K562 (cell line): ENCODE data around the gene ANKRD65. TPM values are rescaled to one million over a fixed set of nuclear protein-coding genes. Genes with fewer than 3 reads are reported as not detected.

Source experiments
- ATAC-seq: fragments of 200-7000 bp; cut with Tn5 transposase; 3 replicates; pipeline ENCODE4 v1.9.1; 2020; ENCODE audit warnings: moderate library complexity
- BruUV-seq: library from RNA; stranded (reverse); fragments of 400-500 nt; replicated peaks from 2 replicates; lab custom pipeline; 2021; lab: Mats Ljungman, UMichigan
- CTCF ChIA-PET: fragments of 300-600 bp; formaldehyde crosslinking; extraction: SDS; loops from one replicate; lab custom pipeline; 2021; ENCODE audit warnings: low intra/inter-chr PET ratio; lab: Yijun Ruan, JAX
- POLR2A ChIA-PET: fragments of 300-600, 350-650 bp; sonication (Branson Sonifier 250); formaldehyde crosslinking; extraction: SDS; loops from one replicate; lab custom pipeline; 2021; ENCODE audit warnings: antibody characterized with exemption, inconsistent platforms; lab: Yijun Ruan, JAX
- DNase-seq, 4 experiments: peaks; one replicate each; pipeline versions ENCODE4 v3.0.0 to v3.0.0-alpha.2; 2011 to 2018; ENCODE audit warnings: low spot score in 3 of 4, mixed read lengths in 3 of 4; ENCODE audit errors: extremely low read depth in 1 of 4
- FAIRE-seq: peaks from 2 replicates; lab custom pipeline; 2011; peaks lifted over from hg19 to GRCh38; lab: Jason Lieb, UNC
- H2AFZ ChIP-seq: 2 replicates; pipeline ENCODE4 v1.6.0; 2011; ENCODE audit warnings: low read depth, low read length, control low read depth, inconsistent platforms
- H3K27ac ChIP-seq: fragments of 200-600 bp; 3 replicates; pipeline ENCODE4 v1.8.0; 2011; ENCODE audit warnings: low read depth, mild to moderate bottlenecking, control low read depth, inconsistent platforms, low read length, moderate library complexity, mixed read lengths; ENCODE audit errors: extremely low read depth
- H3K27me3 ChIP-seq, 2 experiments: fragments of 300-600 bp in 1 of 2; 2 replicates in 1 of 2; 3 replicates in 1 of 2; pipeline versions ENCODE4 v1.6.0 to v1.8.0; 2011; ENCODE audit warnings: inconsistent platforms in 2 of 2, low read length in 2 of 2, mild to moderate bottlenecking in 1 of 2, mixed read lengths in 1 of 2, moderate library complexity in 1 of 2; ENCODE audit not compliant: control insufficient read depth in 2 of 2, insufficient read depth in 2 of 2
- H3K36me3 ChIP-seq: fragments of 300-600 bp; 3 replicates; pipeline ENCODE4 v1.8.0; 2011; ENCODE audit warnings: mild to moderate bottlenecking, low read length, inconsistent platforms; ENCODE audit not compliant: control insufficient read depth, insufficient read depth
- H3K4me1 ChIP-seq, 2 experiments: fragments of 200-600 bp in 1 of 2; replicated peaks in 1 of 2; 2 replicates in 1 of 2; 3 replicates in 1 of 2; pipeline versions ENCODE4 v1.5.1 to v1.8.0; 2011; ENCODE audit warnings: inconsistent platforms in 2 of 2, low read length in 2 of 2, mild to moderate bottlenecking in 1 of 2, mixed read lengths in 1 of 2, moderate library complexity in 1 of 2; ENCODE audit not compliant: control insufficient read depth in 2 of 2, insufficient read depth in 2 of 2
- H3K4me2 ChIP-seq: 2 replicates; pipeline ENCODE4 v1.6.1; 2011; ENCODE audit warnings: low read length, control low read depth, inconsistent platforms, mixed read lengths; ENCODE audit not compliant: insufficient read depth
- H3K4me3 ChIP-seq: fragments of 200-600 bp; sonication (generic), shearing (Covaris generic); 2 replicates; pipeline ENCODE4 v1.5.1; 2016; ENCODE audit warnings: control low read depth, inconsistent platforms
- H3K79me2 ChIP-seq: fragments of 200-600 bp; 3 replicates; pipeline ENCODE4 v1.8.0; 2011; ENCODE audit warnings: low read length, inconsistent platforms; ENCODE audit not compliant: control insufficient read depth, insufficient read depth
- H3K9ac ChIP-seq, 2 experiments: 2 replicates each; pipeline versions ENCODE4 v1.6.0 to v1.6.1; 2011; ENCODE audit warnings: low read depth in 2 of 2, low read length in 2 of 2, control low read depth in 1 of 2, inconsistent platforms in 1 of 2, mild to moderate bottlenecking in 1 of 2, mixed read lengths in 1 of 2; ENCODE audit not compliant: insufficient read depth in 1 of 2
- H3K9me1 ChIP-seq: one replicate; pipeline ENCODE4 v1.6.0; 2011; ENCODE audit warnings: inconsistent platforms, mild to moderate bottlenecking, low read length, moderate library complexity; ENCODE audit not compliant: control insufficient read depth, insufficient read depth
- H3K9me3 ChIP-seq: replicated peaks from 2 replicates; pipeline ENCODE4 v1.5.1; 2011; ENCODE audit warnings: low read depth, low read length, inconsistent platforms; ENCODE audit not compliant: control insufficient read depth, insufficient read depth
- H4K20me1 ChIP-seq: replicated peaks from 2 replicates; pipeline ENCODE4 v1.6.1; 2011; ENCODE audit warnings: low read length, inconsistent platforms, mixed read lengths; ENCODE audit not compliant: control insufficient read depth, insufficient read depth
- EGR1 ChIP-seq: fragments of 450-650 bp; conservative IDR thresholded peaks from 2 replicates; pipeline ENCODE4 v1.6.1; 2017; ENCODE audit warnings: mild to moderate bottlenecking
- HMGN3 ChIP-seq: IDR thresholded peaks from 2 replicates; pipeline ENCODE4 v1.6.1; 2011; ENCODE audit warnings: borderline replicate concordance, low read depth, mild to moderate bottlenecking, mixed read lengths, low read length; ENCODE audit not compliant: insufficient read length; ENCODE audit errors: extremely low read depth
- KDM1A ChIP-seq, 2 experiments: fragments of 450-650 bp; IDR thresholded peaks; 2 replicates each; pipeline ENCODE4 v1.6.1; 2016; ENCODE audit warnings: mild to moderate bottlenecking in 2 of 2
- NFE2L1 ChIP-seq: fragments of 450-650 bp; IDR thresholded peaks from 2 replicates; pipeline ENCODE4 v1.6.1; 2016; ENCODE audit warnings: missing genetic modification characterization, low read depth, mild to moderate bottlenecking, missing compliant biosample characterization, moderate library complexity, borderline replicate concordance
- PCBP1 ChIP-seq: fragments of 200-400 bp; formaldehyde crosslinking; IDR thresholded peaks from 2 replicates; pipeline ENCODE4 v1.6.1; 2018; ENCODE audit warnings: mild to moderate bottlenecking, low read depth, low read length; ENCODE audit not compliant: poor library complexity, severe bottlenecking
- WGBS: fragments of 100-300 bp; shearing (Covaris generic); methylation state at CpG from one replicate; pipeline ENCODE4 v1.1.6; 2016; ENCODE audit warnings: low coverage, mixed read lengths; ENCODE audit not compliant: insufficient coverage; ENCODE audit errors: missing lambda C conversion rate; 5-methylcytosine and 5-hydroxymethylcytosine counted together
- in situ Hi-C: fragments of 300-500 bp; cut with MboI; formaldehyde crosslinking; loops from 4 replicates; pipeline ENCODE4 v1.15.0; 2018; ENCODE audit warnings: inconsistent platforms, mixed read lengths
- intact Hi-C: fragments of 100-400 bp; cut with micrococcal nuclease; formaldehyde crosslinking; loops from 2 replicates; pipeline ENCODE4 v1.14.2; 2022
- polyA plus RNA-seq, 8 experiments: library from polyadenylated mRNA; depleted of rRNA in 4 of 8; stranded (reverse) in 5 of 8; unstranded in 3 of 8; fragments of >200 nt; fragmentation: Nextera tagmentation in 2 of 8; fragmentation: Illumina TruSeq in 1 of 8; extraction: Ambion mirVana in 2 of 8; extraction: Trizol in 1 of 8; gene quantifications; 2 replicates each; pipeline versions ENCODE4 v1.2.1 to v1.2.3, GENCODE V29; 2011 to 2014; ENCODE audit warnings: inconsistent platforms in 1 of 8, missing spikeins in 1 of 8
- total RNA-seq, 7 experiments: library from RNA; depleted of rRNA in 6 of 7; stranded (reverse); fragments of >200 nt in 6 of 7; fragmentation: Illumina TruSeq in 2 of 7; extraction: Trizol in 2 of 7; gene quantifications; 2 replicates each; pipeline versions ENCODE4 v1.2.1 to v1.2.3, GENCODE V29; 2011 to 2021; ENCODE audit warnings: low replicate concordance in 1 of 7
- TF ChIP-seq, protein P1 (sequence below): sonication (generic); formaldehyde crosslinking; IDR thresholded peaks from 2 replicates; pipeline ENCODE4 v1.8.0; 2022; ENCODE audit warnings: missing genetic modification reagents, mild to moderate bottlenecking, moderate library complexity, borderline replicate concordance

ANKRD65 gene
- total and polyA plus RNA-seq, 9 of the 15 experiments (the other 6 are each of a cell fraction or from before 2014, with no cell fraction given) = not detected

GRCh38 chr1:1427106-1427819 is 6.2 kb upstream of the ANKRD65 start (continued):
- TF ChIP-seq NFE2L1 (tag) = no peak
- TF ChIP-seq KDM1A (IDR thresholded peaks at IDR 0.05) = peak in 1 of 2 experiments; percentile 51; a peak in 2 of 4 replicates
- peak; percentile 39 for TF ChIP-seq PCBP1
- peak; percentile 67 for TF ChIP-seq EGR1
- TF ChIP-seq HMGN3 = no peak

- DNase-seq (no peak), ATAC-seq (peak; percentile 14), FAIRE-seq (no peak)
- CTCF ChIA-PET = no interaction called here
- in situ Hi-C loops = no loop called here
- Histone ChIP-seq H3K4me1 (peaks cover 10 to 54% of the 10 kb centered on the region in 2 experiments), H2AFZ (no peak overlapping the region), H4K20me1 (no peaks in the 10 kb centered on the region), H3K79me2 (no peaks in the 10 kb centered on the region), H3K4me3 (no peak overlapping the region), H3K4me2 (no peak overlapping the region), H3K27ac (no peak overlapping the region), H3K27me3 (no peaks in the 10 kb centered on the region), H3K9me1 (no peaks in the 10 kb centered on the region), H3K9ac (peak overlapping the region in 1 of 2 experiments; percentile 74; a peak in 2 of 4 replicates), H3K9me3 (no peaks in the 10 kb centered on the region), H3K36me3 (no peaks in the 10 kb centered on the region)
- POLR2A ChIA-PET = interaction anchor here (0.6 to 1.8 kb wide), 2 partner anchors 17 to 18 kb away, joined by 4 read pairs; no protein-coding TSS in a partner anchor
- no TSS peak for BruUV-seq
- WGBS = 60% methylated on average over 10 of the region's 19 CpGs
- intact Hi-C loops = no loop called here
- TF ChIP-seq, protein P1, sequence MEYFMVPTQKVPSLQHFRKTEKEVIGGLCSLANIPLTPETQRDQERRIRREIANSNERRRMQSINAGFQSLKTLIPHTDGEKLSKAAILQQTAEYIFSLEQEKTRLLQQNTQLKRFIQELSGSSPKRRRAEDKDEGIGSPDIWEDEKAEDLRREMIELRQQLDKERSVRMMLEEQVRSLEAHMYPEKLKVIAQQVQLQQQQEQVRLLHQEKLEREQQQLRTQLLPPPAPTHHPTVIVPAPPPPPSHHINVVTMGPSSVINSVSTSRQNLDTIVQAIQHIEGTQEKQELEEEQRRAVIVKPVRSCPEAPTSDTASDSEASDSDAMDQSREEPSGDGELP (CRISPR knock-in tag) = peak; percentile 64; the same call in 1 of the 2 replicates
Measured at GRCh38 chr1:1426496-1427105, 5.5 kb upstream of the ANKRD65 start.
